PC-9 (cell line): Measurements from ENCODE around the gene EP300. TPM values are rescaled to one million over a fixed set of nuclear protein-coding genes. Genes with fewer than 3 reads are reported as not detected.
"Not testable (repeated sequence)": the region's sequence is repeated elsewhere in the genome, so short reads cannot be mapped to it uniquely, and the experiment has no call there.

Experiments
- BruUV-seq: library from RNA; stranded (reverse); fragments of 400-500 nt; replicated peaks from 2 replicates; lab custom pipeline; 2021; lab: Mats Ljungman, UMichigan
- CTCF ChIA-PET: fragments of 300-600 bp; sonication (Branson Sonifier 250); formaldehyde crosslinking; loops from one replicate; lab custom pipeline; 2022; ENCODE audit warnings: antibody characterized with exemption; lab: Charles Lee
- POLR2A ChIA-PET: fragments of 300-600 bp; sonication (Branson Sonifier 250); formaldehyde crosslinking; loops from one replicate; lab custom pipeline; 2022; ENCODE audit warnings: antibody characterized with exemption; ENCODE audit not compliant: unreplicated experiment; lab: Charles Lee
- DNase-seq, 2 experiments: peaks; one replicate each; pipeline versions ENCODE4 v3.0.0 to v3.0.0-alpha.2; 2015 to 2022; ENCODE audit warnings: mixed read lengths in 1 of 2
- H2AFZ ChIP-seq: fragments of 200-600 bp; sonication (generic); 2 replicates; pipeline ENCODE4 v1.8.1; 2017; ENCODE audit warnings: antibody characterized with exemption
- H3F3A ChIP-seq: fragments of 200-600 bp; sonication (generic); 2 replicates; pipeline ENCODE4 v1.8.1; 2017; ENCODE audit warnings: antibody characterized with exemption, mild to moderate bottlenecking, low read depth; ENCODE audit not compliant: insufficient read depth
- H3K27ac ChIP-seq: fragments of 200-600 bp; sonication (generic); 2 replicates; pipeline ENCODE4 v1.6.1; 2016; ENCODE audit warnings: mixed run types
- H3K27me3 ChIP-seq: fragments of 200-600 bp; sonication (generic); 2 replicates; pipeline ENCODE4 v1.6.1; 2016; ENCODE audit warnings: low read depth, mixed run types; ENCODE audit not compliant: insufficient read depth
- H3K36me3 ChIP-seq: fragments of 200-600 bp; sonication (generic); 2 replicates; pipeline ENCODE4 v1.6.1; 2016; ENCODE audit warnings: low read depth, mixed run types
- H3K4me1 ChIP-seq: fragments of 200-600 bp; sonication (generic); replicated peaks from 2 replicates; pipeline ENCODE4 v1.6.1; 2016; ENCODE audit warnings: mixed run types; ENCODE audit not compliant: insufficient read depth
- H3K4me2 ChIP-seq: fragments of 200-600 bp; sonication (generic); 2 replicates; pipeline ENCODE4 v1.6.1; 2017; ENCODE audit warnings: mixed run types
- H3K4me3 ChIP-seq: fragments of 200-600 bp; sonication (generic); 2 replicates; pipeline ENCODE4 v1.6.1; 2016; ENCODE audit warnings: mixed run types
- H3K79me2 ChIP-seq: fragments of 200-600 bp; sonication (generic); 2 replicates; pipeline ENCODE4 v1.6.1; 2017; ENCODE audit warnings: low read depth, mixed run types
- H3K9me2 ChIP-seq: fragments of 200-600 bp; sonication (generic); 2 replicates; pipeline ENCODE4 v1.8.1; 2017; ENCODE audit warnings: mild to moderate bottlenecking; ENCODE audit not compliant: insufficient read depth
- H3K9me3 ChIP-seq: fragments of 200-600 bp; sonication (generic); 2 replicates; pipeline ENCODE4 v1.8.1; 2016; ENCODE audit warnings: low read depth; ENCODE audit not compliant: insufficient read depth
- H4K20me1 ChIP-seq: fragments of 200-600 bp; sonication (generic); 2 replicates; pipeline ENCODE4 v1.8.1; 2017; ENCODE audit not compliant: insufficient read depth
- CTCF ChIP-seq: fragments of 200-600 bp; sonication (generic); conservative IDR thresholded peaks from 2 replicates; pipeline ENCODE4 v1.6.1; 2017; ENCODE audit warnings: mixed run types, antibody characterized with exemption, mild to moderate bottlenecking, moderate library complexity
- EZH2 ChIP-seq: fragments of 200-600 bp; sonication (generic); IDR thresholded peaks from 2 replicates; pipeline ENCODE4 v1.8.0; 2017; ENCODE audit warnings: antibody characterized with exemption, low read depth
- intact Hi-C: fragments of 100-400 bp; cut with micrococcal nuclease; formaldehyde crosslinking; loops from one replicate; pipeline ENCODE4 v1.10.0; 2022; ENCODE audit not compliant: unreplicated experiment
- total RNA-seq: library from RNA; stranded (reverse); gene quantifications from 2 replicates; pipeline ENCODE4 v1.2.3, GENCODE V29; 2021

EP300 gene
- total RNA-seq, 1 experiment from 2014 or later = 64.3 TPM

GRCh38 chr22:41047801-41048211, 44.6 kb upstream of the EP300 start:
- intact Hi-C loops = no loop called here
- Histone ChIP-seq H3K9me2 (no peaks in the 10 kb centered on the region), H3K27ac (no peak overlapping the region), H3K9me3 (no peaks in the 10 kb centered on the region), H3K27me3 (no peaks in the 10 kb centered on the region), H4K20me1 (no peaks in the 10 kb centered on the region), H2AFZ (no peak overlapping the region), H3K36me3 (no peaks in the 10 kb centered on the region), H3K4me3 (no peak overlapping the region), H3F3A (peaks cover 27% of the 10 kb centered on the region), H3K79me2 (no peaks in the 10 kb centered on the region), H3K4me1 (peaks cover 17% of the 10 kb centered on the region), H3K4me2 (no peak overlapping the region)
- ChIA-PET POLR2A (interaction anchor here (0.6 kb wide), 1 partner anchor 118 kb away, joined by 5 read pairs; no protein-coding TSS in a partner anchor), CTCF (interaction anchor here (0.7 kb wide), 1 partner anchor 8 kb away, joined by 6 read pairs; no protein-coding TSS in a partner anchor)
- TF ChIP-seq EZH2 (no peak), CTCF (no peak)
- BruUV-seq = no TSS peak
- DNase-seq = no peak

GRCh38 chr22:41048345-41048744, 44.0 kb upstream of the EP300 start:
- DNase-seq, H3K27ac ChIP-seq, H3K9me3 ChIP-seq, BruUV-seq, intact Hi-C loops, H3K79me2 ChIP-seq, H4K20me1 ChIP-seq, H3K36me3 ChIP-seq, H3K27me3 ChIP-seq, H3K9me2 ChIP-seq, H3K4me3 ChIP-seq: not testable (repeated sequence)
- peak overlapping the region; percentile 30 for H3K4me2 ChIP-seq
- H2AFZ ChIP-seq = 0 out of 2 replicates have a peak overlapping the region, but pooled peaks have one; percentile 28
- ChIA-PET POLR2A (interaction anchor here (0.6 to 0.8 kb wide), 5 partner anchors 25 to 683 kb away, joined by 3 to 6 read pairs (median 5); partner anchors contain the start of gene RBX1), CTCF (interaction anchor here (0.6 to 0.7 kb wide), 2 partner anchors 8 to 19 kb away, joined by 3 to 6 read pairs; no protein-coding TSS in a partner anchor)
- H3K4me1 ChIP-seq = peaks cover 22% of the 10 kb centered on the region
- H3F3A ChIP-seq = peaks cover 32% of the 10 kb centered on the region

GRCh38 chr22:41048791-41049717, 43.3 kb upstream of the EP300 start:
- TF ChIP-seq CTCF (no peak), EZH2 (no peak)
- no peaks in the 10 kb centered on the region for H3K9me2 ChIP-seq
- no peaks in the 10 kb centered on the region for H3K9me3 ChIP-seq
- no peaks in the 10 kb centered on the region for H3K27me3 ChIP-seq
- H2AFZ ChIP-seq = 0 out of 2 replicates have a peak overlapping the region, but pooled peaks have one; percentile 28
- BruUV-seq = no TSS peak
- peaks cover 34% of the 10 kb centered on the region for H3F3A ChIP-seq
- no peaks in the 10 kb centered on the region for H4K20me1 ChIP-seq
- no peaks in the 10 kb centered on the region for H3K36me3 ChIP-seq
- POLR2A ChIA-PET = interaction anchor here (0.6 to 0.8 kb wide), 4 partner anchors 26 to 682 kb away, joined by 3 to 6 read pairs (median 4); partner anchors contain the start of gene RBX1
- peak; percentile 73 to 85 for DNase-seq
- intact Hi-C loops = no loop called here
- H3K4me3 ChIP-seq = no peak overlapping the region; the same call in 1 of the 2 replicates
- no peaks in the 10 kb centered on the region for H3K79me2 ChIP-seq
- peak overlapping the region; percentile 30 for H3K4me2 ChIP-seq
- peaks cover 25% of the 10 kb centered on the region for H3K4me1 ChIP-seq
- no peak overlapping the region for H3K27ac ChIP-seq
- CTCF ChIA-PET = interaction anchor here (0.6 kb wide), 1 partner anchor 20 kb away, joined by 3 read pairs; no protein-coding TSS in a partner anchor

GRCh38 chr22:41049795-41050194, 42.6 kb upstream of the EP300 start:
- H3K27me3 ChIP-seq, H4K20me1 ChIP-seq, BruUV-seq, H3K4me3 ChIP-seq, H3K36me3 ChIP-seq, H2AFZ ChIP-seq, CTCF ChIA-PET, H3K4me2 ChIP-seq, H3K27ac ChIP-seq, DNase-seq, H3K9me3 ChIP-seq, H3K79me2 ChIP-seq, H3K9me2 ChIP-seq, intact Hi-C loops: not testable (repeated sequence)
- POLR2A ChIA-PET = interaction anchor here (0.6 kb wide), 1 partner anchor 640 kb away, joined by 18 read pairs; no protein-coding TSS in a partner anchor
- Histone ChIP-seq H3F3A (peaks cover 34% of the 10 kb centered on the region), H3K4me1 (peaks cover 25% of the 10 kb centered on the region)
